ENCODE data around the gene CFAP97D2. TPM values are rescaled to one million over a fixed set of nuclear protein-coding genes. Genes with fewer than 3 reads are reported as not detected.
"Not testable (repeated sequence)": the region's sequence is repeated elsewhere in the genome, so short reads cannot be mapped to it uniquely, and the experiment has no call there.

CFAP97D2 gene
- total RNA-seq, 1 donor from 2014 or later = not detected

- peak in 1 of 2 donors; percentile 10 for DNase-seq (ENCODE audit: low read depth in 2 of 2)
Observed at GRCh38 chr13:114143806-114144605, 35.1 kb upstream of the CFAP97D2 start.

- no peak for DNase-seq (ENCODE audit: low read depth in 2 of 2)
Observed at GRCh38 chr13:114144606-114145244, 34.3 kb upstream of the CFAP97D2 start.

GRCh38 chr13:114145256-114145655 lies 33.8 kb upstream of the CFAP97D2 start:
- DNase-seq (ENCODE audit: low read depth in 2 of 2) = no peak

- DNase-seq (ENCODE audit: low read depth in 2 of 2) = no peak
Observed at GRCh38 chr13:114145722-114146121, 33.3 kb upstream of the CFAP97D2 start.

DNA sequence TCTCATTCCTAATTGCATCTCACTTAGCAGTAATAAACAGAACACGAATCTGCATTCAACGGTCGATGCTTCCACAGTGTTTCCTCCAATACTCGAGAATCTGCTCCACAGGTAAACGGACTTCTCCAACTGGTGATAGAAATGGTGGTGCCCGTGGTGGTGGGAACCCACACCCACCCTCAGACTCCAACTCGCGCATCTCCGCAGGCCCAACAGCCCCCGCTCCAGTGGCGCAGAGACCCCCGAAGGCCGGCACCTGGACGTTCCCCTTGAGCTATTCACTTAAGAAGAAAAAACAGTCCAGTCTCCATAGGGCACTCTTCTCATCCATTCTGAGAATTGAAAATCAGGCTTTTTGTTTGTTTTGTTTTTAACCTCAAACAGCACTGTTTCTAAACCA lies 32.9 kb upstream of the CFAP97D2 start:
- DNase-seq (ENCODE audit: low read depth in 2 of 2) = no peak

GRCh38 chr13:114146629-114147028 lies 32.4 kb upstream of the CFAP97D2 start:
- DNase-seq (ENCODE audit: low read depth in 2 of 2) = no peak

- no peak for DNase-seq (ENCODE audit: low read depth in 2 of 2)
Observed at GRCh38 chr13:114147803-114148520, 31.1 kb upstream of the CFAP97D2 start.

GRCh38 chr13:114148521-114148855 lies 30.6 kb upstream of the CFAP97D2 start:
- no peak for DNase-seq (ENCODE audit: low read depth in 2 of 2)

- not testable (repeated sequence) for DNase-seq (ENCODE audit: low read depth in 2 of 2)
Observed at GRCh38 chr13:114148886-114149285, 30.2 kb upstream of the CFAP97D2 start.

GRCh38 chr13:114149774-114150740 lies 29.0 kb upstream of the CFAP97D2 start:
- DNase-seq (ENCODE audit: low read depth in 2 of 2) = no peak

GRCh38 chr13:114151031-114151430 lies 28.0 kb upstream of the CFAP97D2 start:
- no peak for DNase-seq (ENCODE audit: low read depth in 2 of 2)

DNA sequence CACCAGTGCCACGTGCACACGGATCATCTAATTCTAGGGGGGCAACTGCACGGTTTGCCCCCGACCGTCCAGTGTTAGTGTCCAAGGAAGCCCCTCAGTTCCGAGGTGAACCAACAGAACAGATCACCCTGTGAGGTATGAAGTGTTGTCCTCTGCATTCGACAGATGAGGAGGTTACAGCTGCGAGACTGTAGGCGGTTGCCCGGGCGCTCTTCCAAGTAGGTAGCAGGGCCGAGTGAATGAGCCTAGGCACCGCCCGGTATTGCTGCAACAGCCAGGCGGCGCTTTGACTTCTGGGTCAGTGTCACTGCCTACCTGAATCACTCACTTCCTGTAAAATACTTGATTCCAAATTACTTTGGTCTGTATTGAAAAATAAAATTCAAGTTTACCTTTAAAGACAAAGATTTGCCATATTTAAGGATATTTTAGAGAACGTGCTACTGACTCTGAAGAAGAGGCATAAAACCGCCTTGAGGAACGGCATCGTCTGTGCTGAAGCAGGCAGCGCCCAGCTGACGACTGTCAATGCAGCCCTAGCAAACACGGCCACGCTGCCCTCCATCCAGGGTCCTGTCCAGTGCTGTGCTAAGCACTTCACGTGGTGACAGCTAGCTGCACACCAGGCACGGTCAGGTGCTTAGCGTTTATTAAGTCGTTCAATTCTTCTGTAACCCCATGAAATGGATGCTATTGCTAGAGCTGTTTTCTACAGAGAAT lies 27.3 kb upstream of the CFAP97D2 start:
- DNase-seq (ENCODE audit: low read depth in 2 of 2) = peak in 1 of 2 donors; percentile 45

- DNase-seq (ENCODE audit: low read depth in 2 of 2) = no peak
Observed at GRCh38 chr13:114152285-114152645, 26.8 kb upstream of the CFAP97D2 start.

DNA sequence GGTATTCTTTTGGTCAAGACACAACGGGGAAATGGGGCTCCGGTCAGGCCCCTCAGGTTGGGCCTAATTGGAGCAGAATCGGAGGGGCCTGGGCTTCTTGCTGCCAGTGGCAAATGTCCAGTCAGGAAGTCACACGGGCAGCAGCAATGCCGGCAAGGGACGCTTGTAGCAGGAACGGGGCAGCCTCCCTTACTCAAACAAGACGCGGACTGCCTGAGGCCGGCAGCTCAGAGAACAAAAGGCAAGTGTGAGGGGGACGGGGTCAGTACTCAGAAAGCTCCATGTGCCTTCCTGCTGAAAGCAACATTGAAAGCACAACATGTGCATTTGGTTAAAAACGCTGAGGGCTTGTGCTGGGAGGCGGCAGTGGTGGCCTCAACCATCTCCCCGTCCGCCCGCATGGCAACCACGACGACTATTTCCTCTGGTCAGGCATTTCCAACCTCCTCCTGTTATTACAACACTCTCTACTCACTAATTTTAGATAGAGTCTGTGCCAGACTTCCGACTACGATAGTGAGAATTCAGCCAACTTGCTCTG lies 26.2 kb upstream of the CFAP97D2 start:
- DNase-seq (ENCODE audit: low read depth in 2 of 2) = no peak

DNA sequence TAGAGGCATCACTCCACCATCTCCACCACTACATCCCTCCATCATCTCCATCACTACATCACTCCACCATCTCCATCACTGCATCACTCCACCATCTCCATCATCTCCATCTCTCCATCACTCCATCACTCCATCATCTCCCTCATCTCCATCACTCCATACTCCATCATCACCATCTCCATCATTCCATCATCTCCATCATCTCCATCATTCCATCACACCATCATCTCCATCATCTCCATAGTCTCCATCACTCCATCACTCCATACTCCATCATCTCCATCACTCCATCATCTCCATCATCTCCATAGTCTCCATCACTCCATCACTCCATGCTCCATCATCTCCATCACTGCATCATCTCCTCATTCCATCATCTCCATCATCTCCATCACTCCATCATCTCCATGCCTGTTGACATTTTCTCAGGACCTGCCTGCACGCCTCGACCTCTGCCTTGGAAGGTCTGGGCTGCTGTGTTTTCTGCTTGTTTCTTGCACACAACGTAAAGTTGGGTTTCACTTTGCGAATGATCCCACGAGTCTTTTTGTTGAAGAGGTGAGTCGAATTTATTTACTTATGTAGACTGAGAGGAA lies 25.5 kb upstream of the CFAP97D2 start:
- no peak for DNase-seq (ENCODE audit: low read depth in 2 of 2)

- no peak for DNase-seq (ENCODE audit: low read depth in 2 of 2)
Observed at GRCh38 chr13:114154476-114154875, 24.6 kb upstream of the CFAP97D2 start.

DNA sequence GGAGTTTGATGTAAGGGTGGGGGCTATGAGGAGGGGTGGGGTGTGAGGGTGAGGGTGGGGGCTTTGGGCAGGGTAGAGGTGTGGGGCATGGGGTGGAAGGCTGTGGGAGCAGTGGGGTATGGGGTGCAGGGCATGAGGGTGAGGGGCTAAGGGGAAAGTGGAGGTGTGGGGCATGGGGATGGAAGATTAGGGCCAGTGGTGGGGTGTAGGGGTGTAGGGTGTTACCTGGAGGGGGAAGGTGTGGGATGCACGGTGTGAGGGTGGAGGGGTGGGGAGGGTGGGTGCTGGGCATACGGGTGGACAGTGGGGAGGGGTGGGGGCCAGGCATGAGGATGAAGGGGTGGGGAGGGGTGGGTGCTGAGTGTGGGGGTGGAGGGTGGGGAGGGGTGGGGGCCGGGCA lies 23.7 kb upstream of the CFAP97D2 start:
- DNase-seq (ENCODE audit: low read depth in 2 of 2) = no peak

DNA sequence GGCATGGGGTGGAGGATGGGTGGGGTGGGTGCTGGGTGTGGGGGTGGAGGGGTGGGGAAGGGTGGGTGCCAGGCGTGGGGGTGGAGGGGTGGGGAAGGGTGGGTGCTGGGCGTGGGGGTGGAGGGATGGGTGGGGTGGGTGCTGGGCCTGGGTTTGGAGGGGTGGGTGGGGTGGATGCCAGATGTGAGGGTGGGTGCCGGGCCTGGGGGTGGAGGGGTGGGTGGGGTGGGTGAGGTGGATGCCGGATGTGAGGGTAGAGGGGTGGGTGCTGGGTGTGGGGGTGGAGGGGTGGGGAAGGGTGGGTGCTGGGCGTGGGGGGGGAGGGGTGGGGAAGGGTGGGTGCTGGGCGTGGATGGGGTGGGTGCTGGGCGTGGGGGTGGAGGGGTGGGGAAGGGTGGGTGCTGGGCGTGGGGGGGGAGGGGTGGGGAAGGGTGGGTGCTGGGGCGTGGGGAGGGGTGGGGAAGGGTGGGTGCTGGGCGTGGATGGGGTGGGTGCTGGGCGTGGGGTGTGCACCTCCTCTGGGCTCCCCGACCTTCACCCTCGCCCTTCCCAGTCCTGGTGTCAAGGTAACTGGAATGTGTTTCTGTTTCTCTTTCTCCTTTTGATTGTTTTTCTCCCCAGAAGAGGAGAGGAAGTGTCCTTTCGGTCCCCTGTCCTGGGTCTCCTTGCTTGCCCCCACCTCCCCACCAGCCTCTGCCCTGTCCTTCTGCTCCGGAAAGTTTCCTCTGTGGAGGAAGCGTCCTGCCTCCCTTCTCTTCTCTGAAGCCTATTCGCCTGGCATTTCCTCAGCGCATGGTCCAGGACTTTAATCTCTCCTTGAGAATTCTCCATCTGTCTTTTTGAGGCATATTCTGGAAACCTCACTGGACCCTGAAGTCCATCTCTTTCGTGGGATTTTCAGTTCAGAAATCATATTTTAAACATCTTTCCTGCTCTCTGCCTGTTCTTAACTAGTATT lies 22.9 kb upstream of the CFAP97D2 start:
- DNase-seq (ENCODE audit: low read depth in 2 of 2) = no peak
